ENCODE measurements around the gene MYOCD. TPM values are rescaled to one million over a fixed set of nuclear protein-coding genes. Genes with fewer than 3 reads are reported as not detected.

MYOCD gene
- total RNA-seq, 1 experiment from 2014 or later = not detected

DNA sequence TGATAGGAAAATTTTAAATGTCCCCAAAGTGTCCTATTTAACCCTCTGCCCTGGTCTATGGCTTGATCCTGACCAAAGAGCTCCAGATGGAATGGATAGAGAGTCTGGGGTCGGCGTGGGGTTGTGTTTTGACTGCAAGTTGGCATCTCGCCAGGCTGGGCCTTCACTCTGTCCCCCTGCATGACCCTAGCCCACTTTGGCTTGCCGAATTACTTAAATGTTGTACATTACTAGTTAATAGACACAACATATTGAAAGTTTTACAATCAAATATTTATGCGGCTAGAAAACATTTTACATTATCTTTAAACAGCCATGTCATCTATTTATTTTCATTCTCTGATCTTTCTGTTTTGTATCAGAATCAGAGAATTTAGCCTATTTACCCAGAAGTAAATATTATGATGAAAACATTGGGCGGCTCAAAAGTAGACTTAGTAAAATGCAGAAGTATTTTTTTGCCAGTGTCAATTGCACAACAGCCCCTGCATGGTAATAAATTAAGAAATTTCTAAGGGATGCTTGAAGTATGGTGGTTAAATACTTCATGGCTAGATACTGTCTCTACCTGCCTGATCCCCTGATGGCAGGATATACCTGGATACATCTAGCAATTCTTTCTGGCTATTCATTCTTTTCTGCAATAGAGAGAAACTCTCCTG lies 18.8 kb upstream of the MYOCD start:
- peaks cover 32% of the 10 kb centered on the region for H3K27me3 ChIP-seq (ENCODE audit: insufficient read depth, low read length)
- ATAC-seq (no peak), DNase-seq (ENCODE audit: low read depth, low spot score) (no peak)
- no peak for TF ChIP-seq FOSL1 (IDR thresholded peaks at IDR 0.05; ENCODE audit: low read depth)
- H3K27ac ChIP-seq (ENCODE audit: low read depth, low read length) = no peak overlapping the region
- H3K4me1 ChIP-seq (ENCODE audit: control insufficient read depth in 1 of 2, insufficient read depth in 2 of 2, low read length in 2 of 2) = no peaks in the 10 kb centered on the region
- no peak overlapping the region for H2AFZ ChIP-seq (ENCODE audit: low read depth, low read length, poor library complexity, severe bottlenecking)
- intact Hi-C loops (cut with micrococcal nuclease) = no loop called here
- no peak overlapping the region for H3K9ac ChIP-seq (ENCODE audit: low read length)
- no peaks in the 10 kb centered on the region for H3K9me2 ChIP-seq (ENCODE audit: insufficient read depth)
- no peak overlapping the region for H3K4me3 ChIP-seq (replicated peaks in 1 of 2; ENCODE audit: low read depth in 1 of 2, low read length in 2 of 2)
- no peaks in the 10 kb centered on the region for H4K20me1 ChIP-seq (ENCODE audit: insufficient read depth)
- no TSS peak for BruUV-seq (replicated peaks)
- ChIA-PET POLR2A (no interaction called here), RAD21 (ENCODE audit: low non-redundant PET in 1 of 2, low total read pairs in 2 of 2, uncharacterized antibody in 2 of 2, unreplicated experiment in 2 of 2) (no interaction called here), CTCF (no interaction called here)
- no peaks in the 10 kb centered on the region for H3K9me3 ChIP-seq (ENCODE audit: control insufficient read depth in 1 of 2, insufficient read depth in 1 of 2, low read depth in 1 of 2, low read length in 2 of 2)
- no peaks in the 10 kb centered on the region for H3K36me3 ChIP-seq (ENCODE audit: control insufficient read depth in 1 of 2, insufficient read depth in 2 of 2, low read length in 2 of 2)
- no peaks in the 10 kb centered on the region for H3K79me2 ChIP-seq (ENCODE audit: insufficient read depth, low read length)
- no peak overlapping the region for H3K4me2 ChIP-seq (ENCODE audit: low read length)

DNA sequence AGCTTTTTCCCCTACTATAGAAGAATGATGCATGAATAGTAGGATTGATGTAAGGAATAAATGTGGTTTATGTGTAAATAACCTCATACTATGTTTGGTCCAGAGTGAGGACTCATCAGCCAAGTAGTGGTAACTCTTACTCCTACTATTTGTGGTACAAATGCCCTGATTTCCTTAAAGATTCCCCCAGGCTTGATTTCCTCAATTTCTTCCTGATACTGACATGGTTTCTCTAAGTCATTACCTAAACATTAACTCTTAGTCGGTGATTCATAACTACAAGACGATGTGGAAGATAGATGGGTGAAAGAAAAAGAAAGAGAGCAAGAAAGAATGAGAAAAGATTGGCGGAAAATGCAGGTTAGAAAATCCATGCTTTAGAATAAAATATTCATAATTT lies 17.2 kb upstream of the MYOCD start:
- H3K9me2 ChIP-seq (ENCODE audit: insufficient read depth) = no peaks in the 10 kb centered on the region
- DNase-seq (ENCODE audit: low read depth, low spot score) = no peak
- no peaks in the 10 kb centered on the region for H3K79me2 ChIP-seq (ENCODE audit: insufficient read depth, low read length)
- ChIA-PET CTCF (no interaction called here), RAD21 (ENCODE audit: low non-redundant PET in 1 of 2, low total read pairs in 2 of 2, uncharacterized antibody in 2 of 2, unreplicated experiment in 2 of 2) (no interaction called here), POLR2A (no interaction called here)
- H3K4me3 ChIP-seq (replicated peaks in 1 of 2; ENCODE audit: low read depth in 1 of 2, low read length in 2 of 2) = no peak overlapping the region
- H2AFZ ChIP-seq (ENCODE audit: low read depth, low read length, poor library complexity, severe bottlenecking) = no peak overlapping the region
- TF ChIP-seq RAD21 (IDR thresholded peaks at IDR 0.05; ENCODE audit: low read depth) (no peak), TCF7L2 (IDR thresholded peaks at IDR 0.05; ENCODE audit: borderline replicate concordance, extremely low read depth, insufficient read depth, insufficient read length) (no peak), SRF (IDR thresholded peaks at IDR 0.05; ENCODE audit: low read depth) (no peak)
- intact Hi-C loops (cut with micrococcal nuclease) = no loop called here
- peaks cover 32% of the 10 kb centered on the region for H3K27me3 ChIP-seq (ENCODE audit: insufficient read depth, low read length)
- no peaks in the 10 kb centered on the region for H3K4me1 ChIP-seq (ENCODE audit: control insufficient read depth in 1 of 2, insufficient read depth in 2 of 2, low read length in 2 of 2)
- H3K4me2 ChIP-seq (ENCODE audit: low read length) = no peak overlapping the region
- no peak overlapping the region for H3K27ac ChIP-seq (ENCODE audit: low read depth, low read length)
- no peaks in the 10 kb centered on the region for H3K9me3 ChIP-seq (ENCODE audit: control insufficient read depth in 1 of 2, insufficient read depth in 1 of 2, low read depth in 1 of 2, low read length in 2 of 2)
- no TSS peak for BruUV-seq (replicated peaks)
- no peak for ATAC-seq
- H3K36me3 ChIP-seq (ENCODE audit: control insufficient read depth in 1 of 2, insufficient read depth in 2 of 2, low read length in 2 of 2) = no peaks in the 10 kb centered on the region
- H4K20me1 ChIP-seq (ENCODE audit: insufficient read depth) = no peaks in the 10 kb centered on the region
- H3K9ac ChIP-seq (ENCODE audit: low read length) = no peak overlapping the region
